ENCODE results near the gene PTPRA. TPM values are rescaled to one million over a fixed set of nuclear protein-coding genes. Genes with fewer than 3 reads are reported as not detected.
"Not testable (repeated sequence)": the region's sequence is repeated elsewhere in the genome, so short reads cannot be mapped to it uniquely, and the experiment has no call there.

Gene PTPRA
- total RNA-seq, 2 donors from 2014 or later: 41.4 to 55.5 TPM

- DNase-seq (no peak), ATAC-seq (no peak)
- intact Hi-C loops (cut with DNase I, micrococcal nuclease): no loop called here
Observed at GRCh38 chr20:2981646-2982045, 108.4 kb downstream of the PTPRA start.

DNA sequence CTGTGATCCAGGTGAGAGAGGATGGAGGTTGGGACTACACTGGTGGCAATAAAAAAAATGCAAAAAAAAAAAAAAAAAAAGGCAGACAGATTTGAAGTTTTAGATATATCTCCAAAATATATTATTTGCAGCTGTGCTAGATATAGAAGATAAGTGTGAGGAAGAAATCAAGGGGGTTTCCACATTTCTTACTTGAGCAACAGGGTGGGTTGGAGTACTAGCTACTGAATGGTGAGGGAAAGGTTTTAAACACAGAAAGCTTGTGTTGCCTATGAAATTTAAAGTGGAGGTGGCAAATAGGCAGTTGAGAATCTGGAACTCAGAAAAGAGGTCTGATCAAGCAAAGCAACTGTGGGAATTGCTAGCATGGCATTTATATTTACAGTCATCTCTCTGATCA, 110.2 kb downstream of the PTPRA start:
- ATAC-seq (no peak), DNase-seq (no peak)
- intact Hi-C loops (cut with DNase I, micrococcal nuclease): no loop called here

DNA sequence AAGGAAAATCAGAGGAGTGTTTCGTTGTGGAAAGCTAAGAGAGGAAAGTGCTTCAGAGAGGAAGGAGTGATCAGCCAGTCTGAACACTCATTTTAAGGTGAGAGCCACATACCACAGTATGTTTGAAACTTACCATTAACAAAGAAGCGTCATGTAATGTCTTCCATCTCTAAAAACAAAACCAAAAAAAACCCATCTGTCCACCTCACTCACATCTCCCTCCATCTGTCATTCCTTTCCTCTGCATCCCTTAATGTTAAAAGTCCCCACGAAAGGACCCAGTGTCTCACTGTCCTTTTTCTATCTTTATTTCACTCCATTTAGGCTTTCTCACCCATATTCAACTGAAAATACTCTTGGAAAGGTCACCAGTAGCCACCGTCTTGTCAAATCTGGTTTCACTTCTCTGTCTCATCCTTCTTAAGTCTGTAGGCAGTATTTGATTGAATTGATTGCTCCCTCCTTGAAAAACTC, 110.8 kb downstream of the PTPRA start:
- intact Hi-C loops (cut with DNase I, micrococcal nuclease): no loop called here
- DNase-seq (no peak), ATAC-seq (no peak)

GRCh38 chr20:2984956-2985661, 111.8 kb downstream of the PTPRA start:
- DNase-seq: no peak
- intact Hi-C loops (cut with DNase I, micrococcal nuclease): no loop called here
- no peak for ATAC-seq

DNA sequence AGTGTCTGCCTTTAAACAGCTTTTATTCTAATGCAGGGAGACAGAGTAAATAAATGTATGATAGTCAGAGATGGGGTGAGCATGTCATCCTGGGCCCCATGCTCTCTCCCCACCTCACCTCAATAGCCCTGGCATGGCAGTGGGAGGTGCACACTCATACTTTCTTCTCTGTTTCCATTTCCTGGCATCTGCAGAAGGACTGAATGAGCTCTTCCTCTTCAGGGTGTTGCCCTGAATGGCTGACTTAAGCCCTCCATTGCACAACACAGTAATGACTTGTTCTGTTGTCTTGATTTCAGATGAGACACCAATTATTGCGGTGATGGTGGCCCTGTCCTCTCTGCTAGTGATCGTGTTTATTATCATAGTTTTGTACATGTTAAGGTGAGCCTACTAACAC, 113.2 kb downstream of the PTPRA start:
- intact Hi-C loops (cut with DNase I, micrococcal nuclease): no loop called here
- no peak for ATAC-seq

GRCh38 chr20:2987861-2988260, 114.6 kb downstream of the PTPRA start:
- intact Hi-C loops (cut with DNase I, micrococcal nuclease): no loop called here
- DNase-seq: no peak
- no peak for ATAC-seq

More for the DNA sequence above, 113.2 kb downstream of the PTPRA start:
- DNase-seq: no peak

GRCh38 chr20:2991532-2991931, 118.3 kb downstream of the PTPRA start:
- intact Hi-C loops (cut with DNase I, micrococcal nuclease): no loop called here
- no peak for DNase-seq
- no peak for ATAC-seq

GRCh38 chr20:2993250-2993649, 120.0 kb downstream of the PTPRA start:
- ATAC-seq: no peak
- intact Hi-C loops (cut with DNase I, micrococcal nuclease): no loop called here
- DNase-seq: no peak

DNA sequence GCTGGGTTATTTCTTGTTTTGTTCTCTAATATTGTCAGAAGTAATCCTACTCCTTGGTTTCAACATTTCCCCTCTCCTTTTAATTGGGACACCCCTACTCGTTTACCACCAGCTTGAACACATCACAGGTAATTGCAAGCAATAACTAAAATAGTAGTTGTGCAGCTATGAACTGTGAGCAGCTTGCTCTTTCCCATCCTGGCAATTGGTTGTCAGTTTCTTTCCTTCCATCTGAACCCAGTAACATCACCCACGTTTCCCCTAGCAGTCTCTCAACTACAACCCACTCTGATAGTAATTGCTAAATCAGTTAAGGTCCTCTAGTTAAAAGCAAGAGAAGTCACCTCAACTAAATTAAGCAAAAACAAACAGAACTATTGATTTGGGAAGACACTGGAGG, 122.5 kb downstream of the PTPRA start:
- intact Hi-C loops (cut with DNase I, micrococcal nuclease): no loop called here
- DNase-seq: no peak
- ATAC-seq: no peak

- intact Hi-C loops (cut with DNase I, micrococcal nuclease): no loop called here
- DNase-seq (no peak), ATAC-seq (no peak)
Observed at GRCh38 chr20:2998728-2999127, 125.4 kb downstream of the PTPRA start.

DNA sequence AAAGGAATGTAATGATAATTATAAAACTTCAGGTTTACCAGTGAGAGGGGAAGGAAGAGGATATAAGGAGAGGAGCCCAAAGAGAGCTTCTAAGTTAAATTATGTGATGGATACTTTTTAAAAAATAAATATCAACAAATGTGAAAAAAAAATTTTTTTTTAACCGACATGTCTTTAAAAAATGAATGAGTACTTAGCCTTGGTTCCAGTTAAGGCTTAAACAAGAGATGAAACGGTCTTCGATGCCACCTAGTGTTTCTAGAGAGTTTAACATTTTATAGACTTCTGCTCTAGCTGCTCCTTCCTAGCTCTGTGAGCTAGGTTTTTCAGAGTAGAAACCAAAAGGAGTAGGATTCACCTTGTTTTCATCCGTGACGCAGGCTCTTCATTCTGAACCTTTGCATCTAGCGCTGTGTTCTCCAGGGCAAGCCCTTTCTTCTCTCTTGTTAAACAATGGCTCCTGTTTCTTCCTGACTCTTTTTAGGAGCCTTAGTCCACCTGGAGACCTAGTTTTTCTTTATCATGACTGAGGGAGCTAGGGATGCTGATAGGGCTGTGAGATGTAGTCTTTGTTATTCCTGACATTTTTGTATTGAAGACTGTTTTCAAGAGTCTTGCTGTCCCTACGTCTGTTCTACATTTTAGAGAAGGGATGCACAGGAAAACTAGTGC, 127.7 kb downstream of the PTPRA start:
- intact Hi-C loops (cut with DNase I, micrococcal nuclease): no loop called here
- no peak for DNase-seq
- ATAC-seq: peak; percentile 91

DNA sequence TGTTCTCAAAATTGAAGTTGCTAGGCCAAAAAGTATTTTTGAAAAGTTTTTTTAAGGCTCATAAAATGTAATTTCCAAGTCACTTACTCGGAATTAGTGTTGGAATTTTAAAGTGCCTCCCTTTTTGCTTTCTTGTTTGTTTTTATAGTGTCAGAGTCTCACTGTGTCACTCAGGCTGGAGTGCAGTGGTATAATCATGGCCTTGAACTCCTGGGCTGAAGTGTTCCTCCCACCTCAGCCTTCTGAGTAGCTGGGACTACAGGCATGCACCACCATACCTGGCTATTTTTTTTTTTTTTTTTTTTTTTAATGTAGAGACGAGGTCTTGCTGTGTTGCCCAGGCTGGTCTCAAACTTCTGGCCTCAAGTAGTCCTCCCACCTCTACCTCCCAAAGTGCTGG, 130.1 kb downstream of the PTPRA start:
- intact Hi-C loops (cut with DNase I, micrococcal nuclease): no loop called here
- DNase-seq: no peak
- no peak for ATAC-seq

GRCh38 chr20:3010985-3011723, 137.9 kb downstream of the PTPRA start:
- DNase-seq (no peak), ATAC-seq (no peak)
- intact Hi-C loops (cut with DNase I, micrococcal nuclease): no loop called here

DNA sequence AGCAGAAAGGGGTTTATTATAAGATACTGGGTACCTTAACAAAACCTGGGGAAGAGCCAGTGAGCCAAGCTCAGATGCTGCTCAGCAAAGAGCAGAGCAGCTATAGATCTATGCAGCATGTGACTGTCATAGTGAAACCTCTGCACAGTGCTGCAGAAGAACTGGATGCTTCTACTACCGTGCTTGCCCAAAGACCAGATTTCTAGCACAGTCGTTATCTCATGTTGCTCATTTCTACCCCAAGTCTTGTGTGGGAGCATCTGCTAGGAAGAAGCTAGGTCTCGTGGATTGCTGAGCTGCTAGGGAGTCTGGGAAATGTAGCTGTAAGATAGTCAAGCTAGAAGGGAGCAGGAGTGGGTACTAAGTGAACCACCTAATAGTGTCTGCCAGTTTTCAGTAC, 138.5 kb downstream of the PTPRA start:
- ATAC-seq (no peak), DNase-seq (no peak)
- intact Hi-C loops (cut with DNase I, micrococcal nuclease): no loop called here

DNA sequence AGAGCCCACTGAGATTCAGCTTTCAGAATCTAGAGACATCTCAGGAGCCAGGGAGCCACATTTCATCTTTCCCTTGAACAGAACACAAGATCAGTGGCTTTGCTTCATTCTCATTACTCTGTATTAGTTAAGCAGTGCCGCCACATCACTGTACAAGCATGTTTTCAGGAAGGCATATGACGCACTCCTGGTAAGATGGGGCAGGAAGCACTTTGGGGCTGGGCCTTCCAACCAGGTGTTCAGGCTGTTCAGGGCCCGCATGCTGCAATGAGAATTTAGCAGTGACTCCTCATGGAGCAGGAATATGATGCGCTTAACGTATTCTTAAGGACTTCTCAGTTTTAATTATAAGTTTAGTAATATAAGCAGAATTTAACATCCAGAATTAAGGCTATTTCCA, 140.5 kb downstream of the PTPRA start:
- no peak for ATAC-seq
- intact Hi-C loops (cut with DNase I, micrococcal nuclease): no loop called here
- no peak for DNase-seq

GRCh38 chr20:3014179-3014578, 140.9 kb downstream of the PTPRA start:
- DNase-seq: no peak
- ATAC-seq: no peak

GRCh38 chr20:3014662-3015061, 141.4 kb downstream of the PTPRA start:
- no peak for ATAC-seq
- intact Hi-C loops (cut with DNase I, micrococcal nuclease): no loop called here

More at GRCh38 chr20:3014179-3014578, 140.9 kb downstream of the PTPRA start:
- intact Hi-C loops (cut with DNase I, micrococcal nuclease): no loop called here

GRCh38 chr20:3015302-3015701, 142.0 kb downstream of the PTPRA start:
- DNase-seq; intact Hi-C loops (cut with DNase I, micrococcal nuclease); ATAC-seq: not testable (repeated sequence)

More at GRCh38 chr20:3014662-3015061, 141.4 kb downstream of the PTPRA start:
- no peak for DNase-seq

- DNase-seq (no peak), ATAC-seq (no peak)
- intact Hi-C loops (cut with DNase I, micrococcal nuclease): no loop called here
Observed at GRCh38 chr20:3021327-3021726, 148.0 kb downstream of the PTPRA start.

DNA sequence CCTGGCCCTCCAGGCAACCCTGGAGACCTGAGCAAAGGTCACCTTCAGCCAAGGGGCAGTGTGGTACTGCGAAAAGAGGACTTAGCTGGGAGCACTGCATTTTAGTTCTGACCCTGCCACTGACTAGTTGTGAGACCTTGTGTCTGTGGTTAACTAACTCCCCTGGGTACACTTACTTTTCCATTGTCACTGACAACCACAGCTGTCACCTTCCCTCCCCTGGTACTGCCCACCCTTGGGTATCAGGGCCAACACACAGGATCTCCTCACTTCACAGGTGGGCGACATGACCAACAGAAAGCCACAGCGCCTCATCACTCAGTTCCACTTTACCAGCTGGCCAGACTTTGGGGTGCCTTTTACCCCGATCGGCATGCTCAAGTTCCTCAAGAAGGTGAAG, 148.5 kb downstream of the PTPRA start:
- no peak for DNase-seq
- intact Hi-C loops (cut with DNase I, micrococcal nuclease): no loop called here
- ATAC-seq: no peak
